Activated CD8-positive, alpha-beta T cell treated with anti-CD3 and anti-CD28 coated beads, Interleukin-2, amount 10 ng/mL, durations not matched to agents 7 days and 5 days (primary cell): ENCODE measurements around the gene SLC16A4. TPM values are rescaled to one million over a fixed set of nuclear protein-coding genes. Genes with fewer than 3 reads are reported as not detected.
"Not testable (repeated sequence)": the region's sequence is repeated elsewhere in the genome, so short reads cannot be mapped to it uniquely, and the experiment has no call there.

Source experiments
- ATAC-seq: fragments of 150-1000 bp; cut with Tn5 transposase; one replicate; pipeline ENCODE4 v1.10.0; 2021; ENCODE audit warnings: moderate library complexity
- CTCF ChIA-PET: fragments of 350-600 bp; sonication (Branson Sonifier 250); formaldehyde crosslinking; loops from one replicate; lab custom pipeline; 2021; ENCODE audit warnings: antibody characterized with exemption; lab: Charles Lee
- POLR2A ChIA-PET: fragments of 350-600 bp; sonication (Branson Sonifier 250); formaldehyde crosslinking; loops from one replicate; lab custom pipeline; 2021; ENCODE audit warnings: antibody characterized with exemption; lab: Charles Lee
- DNase-seq: peaks from one replicate; pipeline ENCODE4 v3.0.0-alpha.2; 2020
- H3K27ac Mint-ChIP-seq: one replicate; pipeline ENCODE4 v1.8.0; 2021; ENCODE audit warnings: mild to moderate bottlenecking, mixed read lengths
- H3K27me3 Mint-ChIP-seq: one replicate; pipeline ENCODE4 v1.8.0; 2021; ENCODE audit warnings: low read depth, mixed read lengths
- H3K36me3 Mint-ChIP-seq: one replicate; pipeline ENCODE4 v1.8.0; 2021; ENCODE audit warnings: low read depth, mixed read lengths
- H3K4me1 Mint-ChIP-seq: one replicate; pipeline ENCODE4 v1.8.0; 2021; ENCODE audit warnings: low read depth, mixed read lengths
- H3K4me3 Mint-ChIP-seq: one replicate; pipeline ENCODE4 v1.8.0; 2021; ENCODE audit warnings: mild to moderate bottlenecking, mixed read lengths
- H3K9me3 Mint-ChIP-seq: one replicate; pipeline ENCODE4 v1.8.0; 2022; ENCODE audit warnings: mixed read lengths; ENCODE audit not compliant: insufficient read depth
- total RNA-seq, 2 experiments: library from RNA; stranded (reverse); gene quantifications; one replicate each; pipeline ENCODE4 v1.2.3, GENCODE V29; 2021

SLC16A4 gene
- total RNA-seq, 2 experiments from 2014 or later = 0.23 to 0.26 TPM

DNA sequence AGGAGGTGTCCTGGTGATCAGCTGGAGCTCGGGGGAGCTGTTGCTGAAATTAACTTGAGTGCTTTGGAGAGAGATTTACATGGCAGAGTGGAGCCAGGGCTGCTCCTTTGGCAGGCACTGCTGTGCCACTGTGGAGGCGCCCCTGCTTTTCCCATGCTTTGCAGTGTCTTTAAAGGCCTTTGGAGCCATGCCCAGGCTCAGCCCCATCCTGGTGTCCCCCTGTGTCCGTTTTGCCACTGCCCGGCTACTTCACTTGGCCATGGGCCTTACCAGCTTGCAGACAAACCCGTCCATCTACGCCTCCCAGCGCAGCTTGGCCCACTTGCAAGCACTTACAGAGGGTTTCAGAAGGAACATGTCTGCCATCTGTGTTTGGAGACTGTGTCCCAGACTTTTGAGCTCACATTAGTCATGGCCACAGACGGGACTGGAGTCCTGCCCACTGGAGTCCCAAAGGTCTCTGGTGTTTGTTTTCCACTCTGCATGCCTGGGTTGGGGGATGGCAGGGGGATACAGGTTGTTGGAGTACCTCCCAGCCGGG lies 34.9 kb upstream of the SLC16A4 start:
- ChIA-PET POLR2A (no interaction called here), CTCF (interaction anchor here (1.1 to 1.4 kb wide), 2 partner anchors 14 to 70 kb away, joined by 3 to 4 read pairs; no protein-coding TSS in a partner anchor)
- Mint-ChIP-seq H3K27ac (no peak overlapping the region), H3K27me3 (peaks cover 14% of the 10 kb centered on the region), H3K36me3 (no peaks in the 10 kb centered on the region), H3K4me1 (peaks cover 11% of the 10 kb centered on the region), H3K9me3 (no peaks in the 10 kb centered on the region), H3K4me3 (no peak overlapping the region)
- DNase-seq (no peak), ATAC-seq (no peak)

DNA sequence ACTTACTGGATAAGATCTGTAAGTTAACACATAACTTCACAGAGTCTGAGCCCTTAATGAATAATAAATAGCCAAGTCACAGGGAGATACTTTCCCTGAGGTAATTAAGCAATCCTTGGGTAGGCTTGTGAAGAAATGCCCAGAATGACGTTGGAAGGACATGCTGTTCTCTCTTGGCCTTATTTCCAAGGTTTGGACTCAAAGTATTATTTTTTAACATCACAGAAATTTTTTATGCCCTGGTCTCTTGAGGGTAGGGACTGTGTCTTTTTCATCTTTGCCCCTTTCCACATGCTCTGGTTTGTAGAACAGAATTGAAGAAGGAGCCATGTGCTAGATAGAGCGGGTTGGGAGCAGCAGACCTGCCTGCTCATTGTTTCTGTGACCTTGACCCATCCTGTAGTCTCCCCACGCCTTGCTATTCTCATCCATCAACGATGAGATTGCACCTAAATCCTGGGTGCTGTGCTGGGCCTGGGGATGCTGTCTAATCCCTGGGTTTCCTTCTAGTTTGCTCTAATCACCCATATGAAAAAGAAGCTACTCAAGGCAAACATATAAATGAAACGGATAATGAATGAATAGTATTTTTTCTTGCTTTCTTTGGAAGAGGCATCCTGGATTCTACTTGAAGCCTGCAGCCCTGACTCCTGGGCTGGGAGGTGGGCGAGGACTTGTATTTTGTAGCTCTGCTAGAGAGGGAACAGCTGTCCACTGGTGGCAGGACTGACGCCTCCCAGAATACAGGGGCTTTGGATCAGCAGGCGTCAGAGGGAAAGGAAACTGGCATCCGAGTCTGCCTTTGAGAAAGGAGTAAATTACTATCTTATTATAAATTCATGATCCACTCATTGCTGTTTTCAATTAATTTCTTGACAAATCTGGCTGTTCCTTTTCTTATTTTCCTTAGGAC lies 34.1 kb upstream of the SLC16A4 start:
- DNase-seq (no peak), ATAC-seq (no peak)
- no peak overlapping the region for H3K27ac Mint-ChIP-seq
- POLR2A ChIA-PET = no interaction called here
- no peak overlapping the region for H3K4me3 Mint-ChIP-seq
- H3K27me3 Mint-ChIP-seq = peaks cover 9% of the 10 kb centered on the region
- H3K9me3 Mint-ChIP-seq = no peaks in the 10 kb centered on the region
- no peaks in the 10 kb centered on the region for H3K36me3 Mint-ChIP-seq
- H3K4me1 Mint-ChIP-seq = peaks cover 11% of the 10 kb centered on the region
- CTCF ChIA-PET = interaction anchor here (1.1 to 1.4 kb wide), 2 partner anchors 13 to 71 kb away, joined by 3 to 4 read pairs; no protein-coding TSS in a partner anchor

- no peaks in the 10 kb centered on the region for H3K9me3 Mint-ChIP-seq
- peaks cover 9% of the 10 kb centered on the region for H3K27me3 Mint-ChIP-seq
- CTCF ChIA-PET = interaction anchor here (0.9 to 2.2 kb wide), 5 partner anchors 9 to 345 kb away, joined by 3 to 9 read pairs (median 4); no protein-coding TSS in a partner anchor
- POLR2A ChIA-PET = no interaction called here
- H3K4me3 Mint-ChIP-seq = no peak overlapping the region
- no peak overlapping the region for H3K27ac Mint-ChIP-seq
- no peak for DNase-seq
- peak; percentile 47 for ATAC-seq
- no peaks in the 10 kb centered on the region for H3K36me3 Mint-ChIP-seq
- peaks cover 11% of the 10 kb centered on the region for H3K4me1 Mint-ChIP-seq
Measured at GRCh38 chr1:110420874-110421793, 30.3 kb upstream of the SLC16A4 start.

DNA sequence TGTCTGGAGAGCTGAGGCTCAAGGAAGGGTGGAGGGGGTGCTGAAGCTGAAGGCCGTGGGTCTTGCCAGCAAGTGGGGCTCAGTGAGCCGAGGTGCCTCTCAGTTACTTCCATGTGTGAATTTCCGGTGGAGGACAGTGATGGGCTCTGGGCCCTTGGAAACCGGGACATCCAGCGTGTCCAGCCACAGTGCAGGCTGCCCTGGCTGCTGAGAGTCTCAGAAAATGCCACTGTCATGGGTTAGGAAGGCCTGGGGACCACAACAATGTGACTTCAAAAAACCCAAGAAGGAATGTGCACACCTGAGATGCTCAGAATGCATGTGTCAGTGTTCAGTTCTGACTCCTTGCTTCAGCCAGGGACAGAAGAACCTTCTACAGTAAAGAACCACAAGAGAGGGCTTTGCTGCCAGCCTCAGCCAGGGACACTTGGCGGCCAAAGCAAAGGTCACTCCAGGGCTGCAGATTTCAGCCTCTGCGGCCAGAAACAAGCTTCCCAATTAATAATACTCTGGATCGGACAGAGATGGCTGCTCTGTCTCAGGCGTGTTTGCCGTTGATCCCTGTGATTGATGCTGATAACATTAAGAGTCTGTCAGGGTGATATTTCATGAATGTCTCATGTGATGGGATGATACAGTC lies 29.3 kb upstream of the SLC16A4 start:
- DNase-seq (no peak), ATAC-seq (no peak)
- Mint-ChIP-seq H3K27ac (no peak overlapping the region), H3K36me3 (no peaks in the 10 kb centered on the region), H3K9me3 (no peaks in the 10 kb centered on the region), H3K4me1 (peaks cover 11% of the 10 kb centered on the region), H3K27me3 (peaks cover 9% of the 10 kb centered on the region), H3K4me3 (no peak overlapping the region)
- ChIA-PET CTCF (interaction anchor here (0.9 to 1.0 kb wide), 2 partner anchors 40 to 212 kb away, joined by 3 to 4 read pairs; no protein-coding TSS in a partner anchor), POLR2A (no interaction called here)

DNA sequence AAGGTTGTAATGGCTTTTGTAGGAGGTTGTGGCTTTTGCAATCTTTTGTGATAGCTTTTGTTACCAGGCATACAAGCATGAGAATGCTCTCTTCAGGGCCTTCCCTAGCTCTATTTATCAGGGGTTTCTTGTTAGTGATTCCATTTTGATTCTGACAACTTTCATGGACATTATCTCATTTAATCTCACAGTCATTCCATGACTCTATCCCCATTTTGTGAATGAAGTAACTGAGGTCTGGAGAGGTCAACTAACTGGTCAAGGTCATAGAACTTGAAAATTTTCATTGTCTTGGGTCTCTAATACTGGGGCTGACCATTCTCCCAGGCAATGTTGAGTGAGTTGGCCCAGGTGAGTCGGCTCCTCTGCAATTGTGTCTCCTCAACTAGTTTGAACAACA lies 27.9 kb upstream of the SLC16A4 start:
- Mint-ChIP-seq H3K36me3 (no peaks in the 10 kb centered on the region), H3K9me3 (no peaks in the 10 kb centered on the region), H3K4me1 (peaks cover 8% of the 10 kb centered on the region), H3K27me3 (peaks cover 5% of the 10 kb centered on the region), H3K4me3 (no peak overlapping the region), H3K27ac (peak overlapping the region; percentile 32)
- ChIA-PET POLR2A (interaction anchor here (0.9 kb wide), 1 partner anchor 80 kb away, joined by 3 read pairs; the partner anchor contains the start of gene RBM15), CTCF (interaction anchor here (2.7 kb wide), 1 partner anchor 77 kb away, joined by 10 read pairs; no protein-coding TSS in a partner anchor)
- ATAC-seq (no peak), DNase-seq (no peak)

GRCh38 chr1:110413045-110413444 lies 22.2 kb upstream of the SLC16A4 start:
- H3K36me3 Mint-ChIP-seq, POLR2A ChIA-PET, H3K9me3 Mint-ChIP-seq, H3K27ac Mint-ChIP-seq, H3K4me3 Mint-ChIP-seq, ATAC-seq, DNase-seq, H3K27me3 Mint-ChIP-seq: not testable (repeated sequence)
- CTCF ChIA-PET = interaction anchor here (0.6 to 7.7 kb wide), 17 partner anchors 9 to 210 kb away, joined by 3 to 68 read pairs (median 5); partner anchors contain the start of gene KCNC4
- H3K4me1 Mint-ChIP-seq = peaks cover 12% of the 10 kb centered on the region

DNA sequence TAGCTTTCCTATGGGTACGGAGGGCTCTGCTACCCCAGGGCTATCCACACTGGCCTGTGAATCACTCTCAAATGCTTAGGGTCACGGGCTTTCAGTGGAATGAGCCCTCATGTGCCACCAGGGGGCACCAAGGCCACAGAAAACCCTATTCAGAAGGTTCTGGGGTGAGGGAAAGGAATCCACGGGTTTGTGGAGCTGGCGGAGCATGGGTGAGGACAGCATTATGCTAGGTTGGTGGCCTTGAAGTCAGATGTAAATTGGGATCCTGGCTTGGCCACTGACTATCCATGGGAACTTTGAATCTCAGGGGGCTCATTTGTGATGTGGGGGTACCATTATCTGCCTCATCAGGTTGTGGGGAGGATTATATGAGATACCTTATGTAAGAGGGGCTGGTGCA lies 21.8 kb upstream of the SLC16A4 start:
- DNase-seq = peak; percentile 70
- Mint-ChIP-seq H3K4me1 (peaks cover 16% of the 10 kb centered on the region), H3K4me3 (no peak overlapping the region), H3K27ac (no peak overlapping the region), H3K27me3 (no peaks in the 10 kb centered on the region), H3K36me3 (peaks cover under 1% of the 10 kb centered on the region), H3K9me3 (no peaks in the 10 kb centered on the region)
- peak; percentile 55 for ATAC-seq
- ChIA-PET POLR2A (interaction anchor here (1.0 to 1.3 kb wide), 2 partner anchors 17 to 73 kb away, joined by 3 to 4 read pairs; partner anchors contain the start of gene RBM15), CTCF (interaction anchor here (0.6 to 7.7 kb wide), 23 partner anchors 8 to 580 kb away, joined by 3 to 68 read pairs (median 4); partner anchors contain the start of gene KCNC4)

DNA sequence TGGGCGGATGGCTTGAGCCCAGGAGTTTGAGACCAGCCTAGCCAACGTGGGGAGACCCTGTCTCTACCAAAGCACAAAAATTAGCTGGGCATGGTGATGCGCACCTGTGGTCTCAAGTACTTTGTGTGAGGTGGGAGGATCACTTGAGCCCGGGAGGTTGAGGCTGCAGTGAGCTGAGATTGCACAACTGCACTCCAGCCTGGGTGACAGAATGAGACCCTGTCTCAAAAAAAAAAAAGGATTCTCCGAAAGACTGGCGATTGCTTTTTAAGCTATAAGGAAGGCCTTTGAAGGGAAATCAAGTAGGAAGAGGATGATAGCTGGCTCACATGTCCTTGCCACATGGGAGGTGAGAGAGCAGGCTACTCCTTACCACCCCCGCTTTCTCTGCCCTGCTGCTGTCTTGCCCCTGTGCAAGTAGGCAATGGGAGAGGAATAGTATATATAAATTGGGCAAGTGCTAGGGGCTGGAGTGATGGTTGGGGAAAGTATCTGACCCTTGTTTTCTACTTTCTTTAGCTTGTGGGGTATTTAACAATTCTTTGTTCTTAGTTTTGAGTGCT lies 20.4 kb upstream of the SLC16A4 start:
- no peak for ATAC-seq
- Mint-ChIP-seq H3K4me3 (no peak overlapping the region), H3K4me1 (peaks cover 25% of the 10 kb centered on the region), H3K9me3 (no peaks in the 10 kb centered on the region), H3K36me3 (peaks cover 5% of the 10 kb centered on the region), H3K27ac (no peak overlapping the region), H3K27me3 (no peaks in the 10 kb centered on the region)
- ChIA-PET POLR2A (interaction anchor here (1.0 to 1.3 kb wide), 2 partner anchors 16 to 72 kb away, joined by 3 to 4 read pairs; partner anchors contain the start of gene RBM15), CTCF (interaction anchor here (1.0 to 7.7 kb wide), 12 partner anchors 10 to 354 kb away, joined by 3 to 68 read pairs (median 6); partner anchors contain the start of gene KCNC4)
- DNase-seq = no peak

DNA sequence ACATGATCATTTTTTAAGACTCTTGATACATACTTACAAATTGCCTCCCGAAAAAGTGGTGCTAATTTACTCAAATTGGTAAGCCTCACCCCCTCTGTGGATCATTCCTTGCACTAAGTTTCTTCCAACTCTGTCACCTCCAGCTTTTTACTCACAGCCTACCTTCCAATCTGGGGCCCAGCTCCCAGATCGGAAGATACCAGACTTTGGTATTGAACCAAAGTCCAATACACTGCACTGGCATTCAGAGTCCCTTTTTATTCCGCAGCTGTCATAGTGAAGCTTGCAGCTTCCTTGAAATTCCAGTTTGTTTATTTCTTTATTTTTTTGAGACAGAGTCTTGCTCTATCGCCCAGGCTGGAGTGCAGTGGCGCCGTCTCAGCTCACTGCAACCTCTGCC lies 18.5 kb upstream of the SLC16A4 start:
- POLR2A ChIA-PET = interaction anchor here (4.8 kb wide), 1 partner anchor 71 kb away, joined by 39 read pairs; the partner anchor contains the start of gene RBM15

GRCh38 chr1:110408488-110408887 lies 17.7 kb upstream of the SLC16A4 start:
- DNase-seq (no peak), ATAC-seq (no peak)
- ChIA-PET CTCF (interaction anchor here (1.0 to 2.5 kb wide), 10 partner anchors 11 to 206 kb away, joined by 3 to 34 read pairs (median 6); partner anchors contain the start of gene KCNC4), POLR2A (interaction anchor here (0.6 to 4.8 kb wide), 6 partner anchors 10 to 208 kb away, joined by 3 to 39 read pairs (median 4); partner anchors contain the start of gene RBM15)
- H3K4me3 Mint-ChIP-seq = peak overlapping the region; percentile 100
- peaks cover 15% of the 10 kb centered on the region for H3K36me3 Mint-ChIP-seq
- H3K27ac Mint-ChIP-seq = peak overlapping the region; percentile 15
- H3K4me1 Mint-ChIP-seq = peaks cover 28% of the 10 kb centered on the region
- no peaks in the 10 kb centered on the region for H3K27me3 Mint-ChIP-seq
- no peaks in the 10 kb centered on the region for H3K9me3 Mint-ChIP-seq

More for the DNA sequence above, 18.5 kb upstream of the SLC16A4 start:
- no peak overlapping the region for H3K27ac Mint-ChIP-seq
- no peaks in the 10 kb centered on the region for H3K9me3 Mint-ChIP-seq
- CTCF ChIA-PET = interaction anchor here (0.8 to 2.5 kb wide), 8 partner anchors 11 to 206 kb away, joined by 3 to 34 read pairs (median 12); no protein-coding TSS in a partner anchor
- no peak overlapping the region for H3K4me3 Mint-ChIP-seq
- ATAC-seq = no peak
- DNase-seq = no peak
- peaks cover 28% of the 10 kb centered on the region for H3K4me1 Mint-ChIP-seq
- peaks cover 9% of the 10 kb centered on the region for H3K36me3 Mint-ChIP-seq
- H3K27me3 Mint-ChIP-seq = no peaks in the 10 kb centered on the region
